H1 (cell line): Measurements from ENCODE around the gene ACBD6. TPM values are rescaled to one million over a fixed set of nuclear protein-coding genes. Genes with fewer than 3 reads are reported as not detected.

Experiments used
- CTCF ChIA-PET: fragments of 300-600 bp; sonication (Branson Sonifier 250); formaldehyde crosslinking; loops from one replicate; lab custom pipeline; 2021; ENCODE audit not compliant: partially characterized antibody; lab: Charles Lee
- POLR2A ChIA-PET: fragments of 300-600 bp; sonication (Branson Sonifier 250); formaldehyde crosslinking; loops from one replicate; lab custom pipeline; 2021; ENCODE audit warnings: inconsistent platforms; ENCODE audit not compliant: partially characterized antibody; lab: Charles Lee
- DNase-seq, 2 experiments: peaks; one replicate each; pipeline versions ENCODE4 v3.0.0 to v3.0.0-alpha.2; 2010 to 2022; ENCODE audit warnings: low spot score in 2 of 2, low read depth in 1 of 2, mixed read lengths in 1 of 2
- FAIRE-seq: peaks from 2 replicates; lab custom pipeline; 2011; peaks lifted over from hg19 to GRCh38; lab: Jason Lieb, UNC
- H2AFZ ChIP-seq: 2 replicates; pipeline ENCODE4 v1.8.1; 2012; ENCODE audit warnings: low read length, inconsistent platforms
- H2AK5ac ChIP-seq: 2 replicates; pipeline ENCODE4 v1.6.1; 2013; ENCODE audit warnings: low read depth, low read length
- H2BK120ac ChIP-seq: replicated peaks from 2 replicates; pipeline ENCODE3; 2013; ENCODE audit warnings: low read depth, low read length, inconsistent platforms
- H2BK12ac ChIP-seq: 2 replicates; pipeline ENCODE4 v1.6.1; 2013; ENCODE audit warnings: low read depth, low read length
- H2BK15ac ChIP-seq: 2 replicates; pipeline ENCODE4 v1.6.1; 2013; ENCODE audit warnings: low read length
- H2BK20ac ChIP-seq: 2 replicates; pipeline ENCODE4 v1.6.1; 2013; ENCODE audit warnings: low read length
- H2BK5ac ChIP-seq: 2 replicates; pipeline ENCODE4 v1.6.1; 2013; ENCODE audit warnings: low read depth, low read length
- H3K14ac ChIP-seq: 2 replicates; pipeline ENCODE4 v1.6.1; 2013; ENCODE audit warnings: inconsistent platforms; ENCODE audit not compliant: insufficient read length
- H3K18ac ChIP-seq: 2 replicates; pipeline ENCODE4 v1.6.1; 2013; ENCODE audit warnings: low read length; ENCODE audit errors: extremely low read depth
- H3K23ac ChIP-seq: 2 replicates; pipeline ENCODE4 v1.6.1; 2013; ENCODE audit warnings: inconsistent platforms; ENCODE audit not compliant: insufficient read length
- H3K23me2 ChIP-seq: 2 replicates; pipeline ENCODE4 v1.6.1; 2013; ENCODE audit warnings: low read depth, low read length
- H3K27ac ChIP-seq: 2 replicates; pipeline ENCODE4 v1.6.1; 2011; ENCODE audit warnings: low read depth, low read length, inconsistent platforms
- H3K27me3 ChIP-seq, 4 experiments: replicated peaks in 1 of 4; 1 replicate in 1 of 4; 2 replicates in 3 of 4; pipeline versions ENCODE4 v1.6.1 to v1.8.1; 2011 to 2013; ENCODE audit warnings: low read length in 3 of 4, mild to moderate bottlenecking in 3 of 4, inconsistent platforms in 2 of 4, mixed read lengths in 2 of 4, moderate library complexity in 1 of 4; ENCODE audit not compliant: control insufficient read depth in 3 of 4, insufficient read depth in 3 of 4; ENCODE audit errors: extremely low read depth in 1 of 4
- H3K36me3 ChIP-seq, 4 experiments: 2 replicates each; pipeline versions ENCODE4 v1.6.1 to v1.8.1; 2011 to 2013; ENCODE audit warnings: mild to moderate bottlenecking in 4 of 4, low read length in 3 of 4, moderate library complexity in 2 of 4, control low read depth in 1 of 4, inconsistent platforms in 1 of 4; ENCODE audit not compliant: insufficient read depth in 4 of 4, control insufficient read depth in 2 of 4
- H3K4ac ChIP-seq: replicated peaks from 2 replicates; pipeline ENCODE3; 2013; ENCODE audit warnings: low read length, low read depth, mixed read lengths, inconsistent platforms; ENCODE audit not compliant: insufficient read length
- H3K4me1 ChIP-seq, 4 experiments: replicated peaks in 1 of 4; 1 replicate in 1 of 4; 2 replicates in 3 of 4; pipeline versions ENCODE4 v1.6.1 to v1.8.1; 2011 to 2013; ENCODE audit warnings: low read length in 3 of 4, inconsistent platforms in 2 of 4, mixed read lengths in 1 of 4; ENCODE audit not compliant: insufficient read depth in 4 of 4, control insufficient read depth in 3 of 4
- H3K4me2 ChIP-seq, 2 experiments: 2 replicates each; pipeline versions ENCODE4 v1.6.1 to v1.8.1; 2011 to 2013; ENCODE audit warnings: low read depth in 2 of 2, low read length in 2 of 2, control low read depth in 1 of 2, inconsistent platforms in 1 of 2, mild to moderate bottlenecking in 1 of 2; ENCODE audit not compliant: insufficient read depth in 1 of 2
- H3K4me3 ChIP-seq, 4 experiments: fragments of 200-600, 300-600 bp in 1 of 4; sonication (generic), shearing (Covaris generic), sonication (Bioruptor Twin) in 1 of 4; 2 replicates each; pipeline versions ENCODE4 v1.5.1 to v1.8.1; 2011 to 2016; ENCODE audit warnings: low read length in 4 of 4, low read depth in 3 of 4, control low read depth in 2 of 4, inconsistent platforms in 2 of 4, mild to moderate bottlenecking in 2 of 4, mixed read lengths in 1 of 4, moderate library complexity in 1 of 4; ENCODE audit not compliant: insufficient read depth in 2 of 4; ENCODE audit errors: extremely low read depth in 1 of 4
- H3K56ac ChIP-seq: replicated peaks from 2 replicates; pipeline ENCODE3; 2013; ENCODE audit warnings: low read depth, mild to moderate bottlenecking, mixed read lengths, low read length, inconsistent platforms; ENCODE audit not compliant: insufficient read length
- H3K79me1 ChIP-seq: 2 replicates; pipeline ENCODE4 v1.6.1; 2013; ENCODE audit warnings: low read depth, low read length, control low read depth
- H3K79me2 ChIP-seq, 2 experiments: 2 replicates each; pipeline versions ENCODE4 v1.6.1 to v1.8.1; 2012 to 2013; ENCODE audit warnings: low read length in 2 of 2, mild to moderate bottlenecking in 2 of 2, inconsistent platforms in 1 of 2; ENCODE audit not compliant: insufficient read depth in 2 of 2, control insufficient read depth in 1 of 2
- H3K9ac ChIP-seq, 4 experiments: replicated peaks in 1 of 4; 1 replicate in 1 of 4; 2 replicates in 3 of 4; pipeline versions ENCODE4 v1.6.1 to v1.8.1; 2011 to 2013; ENCODE audit warnings: low read depth in 3 of 4, low read length in 3 of 4, control low read depth in 2 of 4, mild to moderate bottlenecking in 2 of 4, moderate library complexity in 2 of 4, inconsistent platforms in 1 of 4; ENCODE audit errors: extremely low read depth in 1 of 4
- H3K9me3 ChIP-seq, 2 experiments: 2 replicates each; pipeline versions ENCODE4 v1.6.1 to v1.8.1; 2012 to 2013; ENCODE audit warnings: mild to moderate bottlenecking in 2 of 2, moderate library complexity in 2 of 2, control low read depth in 1 of 2, inconsistent platforms in 1 of 2, low read depth in 1 of 2, low read length in 1 of 2, mixed read lengths in 1 of 2; ENCODE audit not compliant: insufficient read depth in 2 of 2
- H4K20me1 ChIP-seq, 2 experiments: replicated peaks in 1 of 2; 2 replicates each; pipeline versions ENCODE3 to v1.8.1; 2011 to 2013; ENCODE audit warnings: inconsistent platforms in 2 of 2, low read length in 2 of 2, mild to moderate bottlenecking in 1 of 2; ENCODE audit not compliant: insufficient read depth in 2 of 2, control insufficient read depth in 1 of 2
- H4K5ac ChIP-seq: 2 replicates; pipeline ENCODE4 v1.6.1; 2013; ENCODE audit warnings: low read length, low read depth, mixed read lengths, inconsistent platforms; ENCODE audit not compliant: insufficient read length
- H4K8ac ChIP-seq: 2 replicates; pipeline ENCODE4 v1.8.0; 2013; ENCODE audit warnings: mild to moderate bottlenecking, moderate library complexity, low read length, inconsistent platforms; ENCODE audit not compliant: insufficient read depth; ENCODE audit errors: extremely low read depth
- H4K91ac ChIP-seq: replicated peaks from 2 replicates; pipeline ENCODE3; 2013; ENCODE audit warnings: low read length, mixed read lengths, inconsistent platforms; ENCODE audit not compliant: insufficient read length
- CHD1 ChIP-seq: IDR thresholded peaks from 2 replicates; pipeline ENCODE4 v1.6.1; 2012; ENCODE audit warnings: low read depth, low read length, improper control_type of control experiment
- KDM4A ChIP-seq: IDR thresholded peaks from one replicate; pipeline ENCODE4 v1.7.1; 2012; ENCODE audit warnings: low read depth, mild to moderate bottlenecking, moderate library complexity, low read length, inconsistent platforms; ENCODE audit not compliant: severe bottlenecking
- MAFK ChIP-seq: IDR thresholded peaks from 2 replicates; pipeline ENCODE4 v1.6.1; 2012; ENCODE audit warnings: low read depth, mild to moderate bottlenecking, improper control_type of control experiment, low read length
- NANOG ChIP-seq: IDR thresholded peaks from 2 replicates; pipeline ENCODE4 v1.6.1; 2011; ENCODE audit warnings: low read length, low read depth, mild to moderate bottlenecking, inconsistent platforms; ENCODE audit not compliant: insufficient read depth, poor library complexity, severe bottlenecking
- NRF1 ChIP-seq: IDR thresholded peaks from 2 replicates; pipeline ENCODE4 v1.6.1; 2011; ENCODE audit warnings: mild to moderate bottlenecking, low read depth, low read length, improper control_type of control experiment
- SIX5 ChIP-seq: IDR thresholded peaks from 2 replicates; pipeline ENCODE4 v1.6.1; 2011; ENCODE audit warnings: mild to moderate bottlenecking, low read depth, low read length
- polyA plus RNA-seq, 7 experiments: library from polyadenylated mRNA; depleted of rRNA in 3 of 7; stranded (reverse) in 5 of 7; unstranded in 2 of 7; fragments of >200 nt in 5 of 7; fragments of 200-250 nt in 2 of 7; gene quantifications; 1 replicate in 5 of 7; 2 replicates in 1 of 7; 4 replicates in 1 of 7; pipeline versions ENCODE4 v1.2.1 to v1.2.3, GENCODE V29; 2011 to 2013; ENCODE audit warnings: missing spikeins in 2 of 7, mixed read lengths in 2 of 7
- total RNA-seq: library from RNA; stranded (reverse); fragmentation: NEBNext Ultra II Directional; extraction: Animal tissue kit (Norgen Biotek cat#: 25700); gene quantifications from 2 replicates; pipeline ENCODE4 v1.2.1, GENCODE V29; 2021

The ACBD6 gene
- total and polyA plus RNA-seq, 2 of the 8 experiments (the other 6 are each of a cell fraction or from before 2014, with no cell fraction given): 52.0 to 67.7 TPM

- Histone ChIP-seq H3K79me2 (peaks cover 0 to 8% of the 10 kb centered on the region in 2 experiments; a peak in 1 of 4 replicates), H2BK12ac (no peak overlapping the region)
- TF ChIP-seq KDM4A (no peak), NANOG (no peak), SIX5 (no peak), CHD1 (no peak), MAFK (no peak), NRF1 (no peak)
Measured at GRCh38 chr1:180392020-180392419, 110.4 kb downstream of the ACBD6 start.

More at GRCh38 chr1:180392020-180392419, 110.4 kb downstream of the ACBD6 start:
- no peak overlapping the region for H4K8ac ChIP-seq
- no peaks in the 10 kb centered on the region for H3K4me1 ChIP-seq
- no peak overlapping the region for H2BK120ac ChIP-seq
- no peak overlapping the region for H3K18ac ChIP-seq
- H4K20me1 ChIP-seq: no peaks in the 10 kb centered on the region
- H3K36me3 ChIP-seq: no peaks in the 10 kb centered on the region; a peak in 1 of 8 replicates
- H3K4me2 ChIP-seq: no peak overlapping the region
- no peak overlapping the region for H3K27ac ChIP-seq
- no peak overlapping the region for H4K91ac ChIP-seq
- H3K4ac ChIP-seq: no peak overlapping the region
- 0 out of 2 replicates have a peak, but pooled peaks cover 2% of the 10 kb centered on the region for H3K79me1 ChIP-seq
- no peak overlapping the region for H4K5ac ChIP-seq
- FAIRE-seq (no peak), DNase-seq (no peak)
- H2AFZ ChIP-seq: no peak overlapping the region
- POLR2A ChIA-PET: no interaction called here
- peaks cover 3% of the 10 kb centered on the region; the same call in 1 of the 2 replicates for H3K23me2 ChIP-seq
- no peaks in the 10 kb centered on the region; a peak in 1 of 7 replicates for H3K27me3 ChIP-seq
- no peak overlapping the region for H2BK15ac ChIP-seq
- H3K14ac ChIP-seq: no peak overlapping the region
- no peak overlapping the region for H2BK20ac ChIP-seq
- no peak overlapping the region for H3K23ac ChIP-seq
- H3K9me3 ChIP-seq: peaks cover 0 to 4% of the 10 kb centered on the region in 2 experiments; a peak in 2 of 4 replicates
- H3K4me3 ChIP-seq: no peak overlapping the region
- no peak overlapping the region for H2AK5ac ChIP-seq
- no peak overlapping the region for H3K56ac ChIP-seq
- H2BK5ac ChIP-seq: no peak overlapping the region
- CTCF ChIA-PET: interaction anchor here (0.6 to 1.6 kb wide), 3 partner anchors 41 to 1200 kb away, joined by 3 to 4 read pairs (median 3); no protein-coding TSS in a partner anchor
- H3K9ac ChIP-seq: no peak overlapping the region
